Camera-type eye (tissue), 1 donor: ENCODE data around the gene FBXO39. TPM values are rescaled to one million over a fixed set of nuclear protein-coding genes. Genes with fewer than 3 reads are reported as not detected.

Source experiments
- total RNA-seq: library from RNA; depleted of rRNA; stranded (reverse); fragments of >200 nt; gene quantifications from one replicate; pipeline ENCODE4 v1.2.3, GENCODE V29; 2014

FBXO39 gene
- total RNA-seq = 0.22 TPM

GRCh38 chr17:6775871-6776405, at the start of gene FBXO39:
FBXO39 (plus strand) TSS chr17:6776215; CDS start chr17:6779869, 3,654 bp downstream.

DNA sequence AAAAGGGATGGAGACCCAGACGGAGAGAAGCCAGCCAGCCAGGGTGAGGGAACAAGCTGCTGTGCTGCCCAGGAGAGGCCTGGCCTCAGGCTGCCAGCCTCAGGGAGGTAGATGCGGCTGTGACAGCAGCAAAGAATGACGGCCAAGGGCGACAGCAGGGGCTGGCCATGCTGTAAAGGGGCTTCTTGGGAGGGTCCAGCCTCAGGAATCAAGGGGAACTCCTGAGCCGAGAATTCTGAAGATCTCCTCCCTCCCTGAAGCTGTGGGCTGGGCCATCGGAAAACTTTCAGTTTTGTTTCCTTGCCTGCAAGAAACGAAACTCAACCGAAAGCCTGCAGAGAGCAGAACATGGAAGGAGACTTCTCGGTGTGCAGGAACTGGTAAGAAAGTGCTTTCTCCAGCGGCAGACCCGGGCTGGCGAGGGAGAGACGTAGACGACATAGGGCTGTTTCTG, 20.3 kb upstream of the FBXO39 start, which contains the start of gene XAF1:
Gene XAF1 (plus strand): TSS at position 316 of the 454 bp plus-strand sequence. CDS start 33 bp downstream, at position 349.

GRCh38 chr17:6831661-6832263, 55.7 kb downstream of the FBXO39 start, which contains the start of gene TEKT1:
TEKT1 (minus strand) TSS chr17:6831729; CDS start chr17:6830376, 1,353 bp downstream.

Other genes starting within 250 kb of the FBXO39 start
- gene PITPNM3, start 219.7 kb upstream of the FBXO39 start, total RNA-seq = 5.3 TPM
- gene KIAA0753, start 135.5 kb upstream of the FBXO39 start, total RNA-seq = 39.4 TPM
- gene TXNDC17, start 135.2 kb upstream of the FBXO39 start, total RNA-seq = 39.1 TPM
- 8.6 TPM for gene MED31, start 124.6 kb upstream of the FBXO39 start, total RNA-seq
- 3.5 TPM for gene C17orf100, start 124.5 kb upstream of the FBXO39 start, total RNA-seq
- gene SLC13A5, start 62.8 kb upstream of the FBXO39 start, total RNA-seq = 3.6 TPM
- gene XAF1, start 20.2 kb upstream of the FBXO39 start, total RNA-seq = 30.8 TPM
- 2.3 TPM for gene TEKT1, start 55.5 kb downstream of the FBXO39 start, total RNA-seq
- gene ALOX12, start 219.8 kb downstream of the FBXO39 start, total RNA-seq = 0.60 TPM
- gene RNASEK, start 236.4 kb downstream of the FBXO39 start, total RNA-seq = 45.5 TPM
- 5.4 TPM for gene BCL6B, start 246.8 kb downstream of the FBXO39 start, total RNA-seq